Smooth muscle cell (in vitro differentiated cells): ENCODE results near the gene GPATCH2. TPM values are rescaled to one million over a fixed set of nuclear protein-coding genes. Genes with fewer than 3 reads are reported as not detected.

Experiments used
- DNase-seq: peaks from one replicate; lab custom pipeline; 2025; ENCODE audit not compliant: unreplicated experiment; lab: John Stamatoyannopoulos, UW
- H2AFZ ChIP-seq: fragments of 200-600 bp; sonication (generic); 2 replicates; pipeline ENCODE4 v1.6.0; 2016; ENCODE audit warnings: antibody characterized with exemption, low read depth, mild to moderate bottlenecking
- H3F3A ChIP-seq: fragments of 200-600 bp; sonication (generic); 2 replicates; pipeline ENCODE4 v1.6.0; 2017; ENCODE audit warnings: antibody characterized with exemption, low read depth
- H3K27ac ChIP-seq: fragments of 200-600 bp; sonication (generic); 2 replicates; pipeline ENCODE4 v1.5.1; 2016; ENCODE audit warnings: low read depth, mild to moderate bottlenecking
- H3K27me3 ChIP-seq: fragments of 200-600 bp; sonication (generic); 2 replicates; pipeline ENCODE4 v1.6.1; 2016; ENCODE audit warnings: low read depth, mild to moderate bottlenecking
- H3K36me3 ChIP-seq: fragments of 200-600 bp; sonication (generic); 2 replicates; pipeline ENCODE4 v1.5.1; 2016; ENCODE audit warnings: low read depth
- H3K4me1 ChIP-seq: fragments of 200-600 bp; sonication (generic); 2 replicates; pipeline ENCODE4 v1.5.1; 2016; ENCODE audit warnings: low read depth
- H3K4me2 ChIP-seq: fragments of 200-600 bp; sonication (generic); 2 replicates; pipeline ENCODE4 v1.6.0; 2016; ENCODE audit warnings: mild to moderate bottlenecking
- H3K4me3 ChIP-seq: fragments of 200-600 bp; sonication (generic); 2 replicates; pipeline ENCODE4 v1.5.1; 2016; ENCODE audit warnings: mild to moderate bottlenecking
- H3K79me2 ChIP-seq: fragments of 200-600 bp; sonication (generic); 2 replicates; pipeline ENCODE4 v1.6.0; 2016; ENCODE audit warnings: low read depth, mild to moderate bottlenecking
- H3K9ac ChIP-seq: fragments of 200-600 bp; sonication (generic); 2 replicates; pipeline ENCODE4 v1.6.0; 2016; ENCODE audit warnings: low read depth
- H3K9me3 ChIP-seq: fragments of 200-600 bp; sonication (generic); replicated peaks from 2 replicates; pipeline ENCODE4 v1.5.1; 2016; ENCODE audit warnings: low read depth
- H4K20me1 ChIP-seq: fragments of 200-600 bp; sonication (generic); 2 replicates; pipeline ENCODE4 v1.6.0; 2016; ENCODE audit warnings: low read depth
- WGBS: methylation state at CpG from one replicate; pipeline ENCODE4 v1.1.7; 2016; ENCODE audit warnings: low lambda C conversion rate; 5-methylcytosine and 5-hydroxymethylcytosine counted together
- polyA plus RNA-seq: library from polyadenylated mRNA; unstranded; fragments of >200 nt; fragmentation: Nextera tagmentation; extraction: Ambion mirVana; gene quantifications from 2 replicates; pipeline ENCODE4 v1.2.1, GENCODE V29; 2016
- total RNA-seq: library from RNA; depleted of rRNA; stranded (reverse); fragments of >200 nt; gene quantifications from 2 replicates; pipeline ENCODE4 v1.2.3, GENCODE V29; 2014
- TF ChIP-seq, protein P1 (sequence below): fragments of 200-600 bp; sonication (generic); IDR thresholded peaks from 2 replicates; pipeline ENCODE4 v1.5.1; 2017; ENCODE audit warnings: borderline replicate concordance, mild to moderate bottlenecking, antibody characterized with exemption; ENCODE audit not compliant: insufficient read depth, poor library complexity, severe bottlenecking

Gene GPATCH2
- total and polyA plus RNA-seq, 2 experiments from 2014 or later: 5.6 to 16.4 TPM

DNA sequence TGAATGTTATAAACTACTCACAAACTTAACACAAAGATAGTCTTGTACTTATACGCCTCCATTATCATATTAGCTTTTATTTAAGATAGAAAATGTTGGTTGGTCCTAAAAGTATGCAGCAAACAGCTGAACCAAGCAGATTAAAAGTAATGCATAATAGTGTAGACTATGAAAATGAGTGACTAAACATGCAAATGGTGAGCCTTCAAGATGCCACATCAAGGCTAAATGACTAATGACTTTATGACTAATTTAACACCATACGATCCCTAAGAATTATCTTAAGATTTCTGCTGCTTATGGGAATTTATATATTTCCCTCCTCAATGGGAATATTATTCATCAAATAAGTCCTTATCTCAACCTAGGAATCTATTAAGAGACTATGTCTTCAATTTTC is 4.6 kb downstream of the GPATCH2 start:
- DNase-seq: no peak
- H3K9ac ChIP-seq: no peak overlapping the region
- H3K36me3 ChIP-seq: no peaks in the 10 kb centered on the region
- WGBS: 77% methylated on average over 2 of the region's 2 CpGs
- H3K4me2 ChIP-seq: no peak overlapping the region
- no peaks in the 10 kb centered on the region for H3K27me3 ChIP-seq
- no peak overlapping the region for H3K4me3 ChIP-seq
- peaks cover 73% of the 10 kb centered on the region for H4K20me1 ChIP-seq
- TF ChIP-seq, protein P1, sequence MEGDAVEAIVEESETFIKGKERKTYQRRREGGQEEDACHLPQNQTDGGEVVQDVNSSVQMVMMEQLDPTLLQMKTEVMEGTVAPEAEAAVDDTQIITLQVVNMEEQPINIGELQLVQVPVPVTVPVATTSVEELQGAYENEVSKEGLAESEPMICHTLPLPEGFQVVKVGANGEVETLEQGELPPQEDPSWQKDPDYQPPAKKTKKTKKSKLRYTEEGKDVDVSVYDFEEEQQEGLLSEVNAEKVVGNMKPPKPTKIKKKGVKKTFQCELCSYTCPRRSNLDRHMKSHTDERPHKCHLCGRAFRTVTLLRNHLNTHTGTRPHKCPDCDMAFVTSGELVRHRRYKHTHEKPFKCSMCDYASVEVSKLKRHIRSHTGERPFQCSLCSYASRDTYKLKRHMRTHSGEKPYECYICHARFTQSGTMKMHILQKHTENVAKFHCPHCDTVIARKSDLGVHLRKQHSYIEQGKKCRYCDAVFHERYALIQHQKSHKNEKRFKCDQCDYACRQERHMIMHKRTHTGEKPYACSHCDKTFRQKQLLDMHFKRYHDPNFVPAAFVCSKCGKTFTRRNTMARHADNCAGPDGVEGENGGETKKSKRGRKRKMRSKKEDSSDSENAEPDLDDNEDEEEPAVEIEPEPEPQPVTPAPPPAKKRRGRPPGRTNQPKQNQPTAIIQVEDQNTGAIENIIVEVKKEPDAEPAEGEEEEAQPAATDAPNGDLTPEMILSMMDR: no peak
- peaks cover 89% of the 10 kb centered on the region for H3K79me2 ChIP-seq
- H3K9me3 ChIP-seq: no peaks in the 10 kb centered on the region
- H2AFZ ChIP-seq: no peak overlapping the region
- no peak overlapping the region for H3K27ac ChIP-seq
- H3K4me1 ChIP-seq: peaks cover 11% of the 10 kb centered on the region
- H3F3A ChIP-seq: no peaks in the 10 kb centered on the region

DNA sequence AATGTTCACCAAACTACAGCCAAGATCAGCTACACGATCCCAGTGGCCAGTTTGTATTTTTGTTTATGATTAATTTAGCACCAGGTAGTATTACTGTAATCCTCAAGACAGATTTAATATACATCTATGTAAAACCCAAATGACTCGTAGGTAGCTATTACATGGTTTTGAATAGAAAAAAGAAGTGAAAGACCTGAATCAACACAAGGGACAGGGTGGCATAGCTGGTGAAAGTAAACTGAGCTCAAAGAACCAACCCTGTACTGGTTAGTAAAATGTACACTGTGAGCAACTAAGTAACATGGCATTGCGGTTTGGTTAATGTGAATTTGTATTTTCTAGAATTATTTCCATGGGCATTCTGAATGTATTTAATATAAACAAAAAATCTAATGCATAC is 8.8 kb downstream of the GPATCH2 start:
- Histone ChIP-seq H2AFZ (no peak overlapping the region), H3K27me3 (no peaks in the 10 kb centered on the region), H3K9ac (no peak overlapping the region), H4K20me1 (peaks cover 89% of the 10 kb centered on the region), H3F3A (no peaks in the 10 kb centered on the region), H3K4me2 (no peak overlapping the region), H3K79me2 (peaks cover 60% of the 10 kb centered on the region), H3K36me3 (peaks cover 7% of the 10 kb centered on the region), H3K27ac (no peak overlapping the region), H3K4me3 (no peak overlapping the region), H3K9me3 (no peaks in the 10 kb centered on the region), H3K4me1 (no peaks in the 10 kb centered on the region)
- no peak for DNase-seq
- WGBS: 98% methylated on average over 3 of the region's 3 CpGs
- TF ChIP-seq, protein P1: no peak

DNA sequence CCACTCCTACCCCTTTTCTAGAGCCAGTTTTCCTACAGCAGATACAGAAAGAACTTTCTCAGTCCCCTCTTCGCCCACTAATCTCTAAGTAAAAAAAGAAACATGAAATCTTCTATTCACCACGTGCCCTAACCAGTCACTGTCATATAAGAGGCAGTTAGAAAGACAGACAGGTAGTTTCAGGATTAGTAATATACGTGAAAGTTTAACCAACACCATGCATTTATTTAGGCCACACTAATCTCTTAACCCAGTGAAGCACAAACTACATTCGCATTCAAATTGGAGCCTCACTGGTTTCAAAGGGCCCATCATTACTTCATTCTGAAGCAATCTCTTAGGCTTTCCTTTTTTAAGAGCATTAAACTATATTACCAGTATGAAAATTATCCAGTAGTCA is 10.1 kb downstream of the GPATCH2 start:
- WGBS: 93% methylated on average over 4 of the region's 4 CpGs

DNA sequence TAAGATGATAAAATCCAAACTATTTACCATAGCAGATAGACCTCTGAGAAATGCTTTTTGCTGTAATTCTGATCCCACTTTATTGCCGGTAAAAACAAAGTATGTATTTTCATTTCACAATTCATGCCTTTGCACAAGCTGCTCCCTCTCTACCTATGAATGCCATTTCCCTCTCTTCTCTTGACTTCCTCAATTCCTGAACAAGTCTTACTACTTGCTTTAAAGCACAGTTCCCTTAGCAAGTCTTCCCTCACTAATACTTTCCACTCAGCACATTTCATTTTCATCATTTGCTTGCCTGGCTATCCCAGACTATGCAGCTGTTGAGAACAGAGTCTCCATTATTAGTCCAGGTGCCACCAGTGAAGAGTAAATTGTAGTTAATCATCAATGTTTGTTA is 13.8 kb downstream of the GPATCH2 start:
- DNase-seq: no peak
- Histone ChIP-seq H3F3A (no peaks in the 10 kb centered on the region), H3K36me3 (peaks cover 7% of the 10 kb centered on the region), H3K4me2 (no peak overlapping the region), H3K4me1 (no peaks in the 10 kb centered on the region), H3K4me3 (no peak overlapping the region), H3K27me3 (no peaks in the 10 kb centered on the region), H3K27ac (no peak overlapping the region), H4K20me1 (peaks cover 67% of the 10 kb centered on the region), H3K79me2 (peaks cover 18% of the 10 kb centered on the region), H3K9ac (no peak overlapping the region), H3K9me3 (no peaks in the 10 kb centered on the region), H2AFZ (no peak overlapping the region)
- TF ChIP-seq, protein P1: no peak
- 67% methylated on average over 1 of the region's 1 CpG for WGBS

More for the DNA sequence above, 10.1 kb downstream of the GPATCH2 start:
- Histone ChIP-seq H3K27ac (no peak overlapping the region), H3K79me2 (peaks cover 55% of the 10 kb centered on the region), H2AFZ (no peak overlapping the region), H4K20me1 (peaks cover 87% of the 10 kb centered on the region), H3K4me2 (no peak overlapping the region), H3K27me3 (no peaks in the 10 kb centered on the region), H3K36me3 (peaks cover 7% of the 10 kb centered on the region), H3K9me3 (no peaks in the 10 kb centered on the region), H3F3A (no peaks in the 10 kb centered on the region), H3K9ac (no peak overlapping the region), H3K4me3 (no peak overlapping the region), H3K4me1 (no peaks in the 10 kb centered on the region)
- TF ChIP-seq, protein P1: no peak
- DNase-seq: no peak
